Upper lobe of right lung (tissue), 1 donor: ENCODE data around the gene RTEL1. TPM values are rescaled to one million over a fixed set of nuclear protein-coding genes. Genes with fewer than 3 reads are reported as not detected.

Source experiments
- ATAC-seq: fragments of 200-7000 bp; cut with Tn5 transposase; one replicate; pipeline ENCODE4 v1.9.1; 2020; ENCODE audit warnings: mild to moderate bottlenecking, moderate library complexity
- DNase-seq: peaks from one replicate; pipeline ENCODE4 v3.0.0-alpha.2; 2020
- H3K27ac ChIP-seq: fragments of 200-600 bp; one replicate; pipeline ENCODE4 v1.8.0; 2022
- H3K27me3 ChIP-seq: fragments of 200-600 bp; one replicate; pipeline ENCODE4 v1.8.0; 2022; ENCODE audit warnings: mild to moderate bottlenecking
- H3K36me3 ChIP-seq: fragments of 200-600 bp; one replicate; pipeline ENCODE4 v1.8.0; 2022
- H3K4me1 ChIP-seq: fragments of 200-600 bp; one replicate; pipeline ENCODE4 v1.8.0; 2022
- H3K4me3 ChIP-seq: fragments of 200-600 bp; one replicate; pipeline ENCODE4 v1.8.0; 2022; ENCODE audit warnings: mild to moderate bottlenecking
- H3K9me3 ChIP-seq: fragments of 200-600 bp; one replicate; pipeline ENCODE4 v1.8.0; 2022
- CTCF ChIP-seq: fragments of 200-600 bp; IDR thresholded peaks from one replicate; pipeline ENCODE4 v1.8.0; 2022; ENCODE audit warnings: antibody characterized with exemption
- intact Hi-C: fragments of 100-400 bp; cut with DNase I; formaldehyde crosslinking; loops from one replicate; pipeline ENCODE4 v1.11.0; 2022
- total RNA-seq: library from RNA; stranded (reverse); fragmentation: NEBNext Ultra II Directional; extraction: Animal tissue kit (Norgen Biotek cat#: 25700); gene quantifications from one replicate; pipeline ENCODE4 v1.2.1, GENCODE V29; 2021
- donor health status: DM: no; HTN: yes; CAD: no; lungs with severe emphysema.

The RTEL1 gene
- total RNA-seq, 1 donor from 2014 or later, result 26.7 TPM

GRCh38 chr20:63697868-63698545 lies 39.9 kb downstream of the RTEL1 start:
- Histone ChIP-seq H3K9me3 (no peaks in the 10 kb centered on the region), H3K4me1 (peaks cover 16% of the 10 kb centered on the region), H3K4me3 (peak overlapping the region; percentile 29), H3K27ac (no peak overlapping the region), H3K27me3 (no peaks in the 10 kb centered on the region), H3K36me3 (peaks cover 15% of the 10 kb centered on the region)
- no peak for TF ChIP-seq CTCF
- DNase-seq, result no peak
- intact Hi-C loops, result no loop called here
- no peak for ATAC-seq

GRCh38 chr20:63698739-63699465 lies 40.8 kb downstream of the RTEL1 start:
- peak; percentile 67 for DNase-seq
- Histone ChIP-seq H3K9me3 (no peaks in the 10 kb centered on the region), H3K4me1 (peaks cover 16% of the 10 kb centered on the region), H3K4me3 (no peak overlapping the region), H3K27me3 (no peaks in the 10 kb centered on the region), H3K27ac (peak overlapping the region; percentile 60), H3K36me3 (peaks cover 20% of the 10 kb centered on the region)
- TF ChIP-seq CTCF, result no peak
- intact Hi-C loops, result no loop called here
- peak; percentile 2 for ATAC-seq

- H3K4me3 ChIP-seq, result no peak overlapping the region
Observed at GRCh38 chr20:63699466-63700198, 41.5 kb downstream of the RTEL1 start.

GRCh38 chr20:63700199-63701050 lies 42.3 kb downstream of the RTEL1 start:
- intact Hi-C loops, result no loop called here
- ATAC-seq (no peak), DNase-seq (peak; percentile 58)
- Histone ChIP-seq H3K4me3 (no peak overlapping the region), H3K27ac (no peak overlapping the region), H3K27me3 (no peaks in the 10 kb centered on the region), H3K36me3 (peaks cover 22% of the 10 kb centered on the region), H3K4me1 (peaks cover 16% of the 10 kb centered on the region), H3K9me3 (no peaks in the 10 kb centered on the region)
- TF ChIP-seq CTCF, result no peak

More at GRCh38 chr20:63699466-63700198, 41.5 kb downstream of the RTEL1 start:
- ATAC-seq (no peak), DNase-seq (no peak)
- H3K9me3 ChIP-seq, result no peaks in the 10 kb centered on the region
- TF ChIP-seq CTCF, result no peak
- no peaks in the 10 kb centered on the region for H3K27me3 ChIP-seq
- intact Hi-C loops, result no loop called here
- peaks cover 22% of the 10 kb centered on the region for H3K36me3 ChIP-seq
- peaks cover 16% of the 10 kb centered on the region for H3K4me1 ChIP-seq
- peak overlapping the region; percentile 60 for H3K27ac ChIP-seq

GRCh38 chr20:63701051-63701328 lies 42.9 kb downstream of the RTEL1 start:
- TF ChIP-seq CTCF, result no peak
- ATAC-seq (no peak), DNase-seq (no peak)
- no peak overlapping the region for H3K4me3 ChIP-seq
- peaks cover 25% of the 10 kb centered on the region for H3K36me3 ChIP-seq
- H3K9me3 ChIP-seq, result no peaks in the 10 kb centered on the region
- peaks cover 18% of the 10 kb centered on the region for H3K4me1 ChIP-seq
- no peaks in the 10 kb centered on the region for H3K27me3 ChIP-seq
- intact Hi-C loops, result no loop called here
- no peak overlapping the region for H3K27ac ChIP-seq
